ENCODE data around the gene HELT.
"Not testable (repeated sequence)": the region's sequence is repeated elsewhere in the genome, so short reads cannot be mapped to it uniquely, and the experiment has no call there.

The HELT gene

DNA sequence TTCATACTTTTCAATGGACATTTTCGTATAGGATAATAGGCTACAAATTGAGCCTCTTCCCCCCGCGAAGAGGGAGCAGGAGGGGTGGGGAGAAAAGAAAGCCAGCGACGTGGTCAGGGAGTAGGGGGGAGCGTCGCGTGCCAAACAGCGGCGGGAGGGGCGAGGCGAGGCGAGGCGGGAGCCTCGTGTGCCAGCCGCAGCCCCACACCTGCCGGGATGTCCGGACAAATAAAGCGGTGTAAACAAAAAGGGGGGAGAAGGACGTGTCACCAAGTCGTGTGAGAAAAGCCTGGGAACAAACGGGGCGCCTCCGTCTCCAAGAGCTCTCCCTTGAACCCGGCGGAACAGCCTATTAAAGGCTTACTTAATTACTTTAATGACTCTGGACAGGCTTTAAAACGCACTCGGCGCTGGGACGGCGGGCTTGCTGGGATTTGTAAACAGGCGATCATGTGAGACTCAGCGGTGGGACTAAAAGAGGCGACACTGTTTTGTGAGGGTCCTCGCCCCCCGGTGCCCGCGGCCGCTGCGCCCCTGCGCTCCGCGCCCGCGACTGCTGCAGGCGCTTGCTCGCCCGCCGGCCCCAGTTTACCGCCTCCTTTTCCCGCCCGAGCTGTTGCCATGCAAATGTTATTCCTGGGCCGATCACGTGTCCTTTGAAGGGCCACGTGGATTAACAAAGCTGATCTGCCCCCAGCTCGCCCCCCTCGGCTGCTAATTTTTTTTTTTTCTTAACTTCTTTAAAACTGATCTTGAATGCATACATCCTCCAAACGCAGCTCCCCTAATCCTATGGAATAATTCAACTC, at the start of gene HELT:
Gene HELT, plus strand, starts transcription at position 527 of the 809 bp plus-strand sequence. CDS start 439 bp downstream, outside the sequence.
- DNase-seq = no peak

DNA sequence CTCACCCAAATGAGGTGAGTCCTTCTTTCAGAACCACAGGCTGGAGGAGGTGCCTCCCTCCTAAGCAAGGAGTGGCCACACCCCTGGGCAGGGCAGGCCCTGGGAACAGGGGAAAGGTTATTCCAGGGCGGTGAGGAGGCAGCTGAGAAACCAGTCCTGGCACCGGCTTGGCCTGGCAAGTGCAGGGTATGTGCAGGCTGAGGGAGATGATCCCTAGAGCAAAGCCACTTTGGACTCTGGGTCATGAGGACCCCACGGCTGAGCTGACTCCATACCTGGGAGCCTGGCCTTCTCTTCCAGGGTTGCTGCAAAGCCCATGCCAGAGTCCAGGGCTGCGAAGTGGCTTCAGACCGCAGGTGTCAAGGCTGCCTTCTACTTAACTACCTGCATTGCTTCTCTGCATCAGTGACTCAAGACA, 49.5 kb upstream of the HELT start:
- DNase-seq = no peak

GRCh38 chr4:184969610-184970009, 48.7 kb upstream of the HELT start:
- no peak for DNase-seq

GRCh38 chr4:184972991-184973390, 45.3 kb upstream of the HELT start:
- no peak for DNase-seq

DNA sequence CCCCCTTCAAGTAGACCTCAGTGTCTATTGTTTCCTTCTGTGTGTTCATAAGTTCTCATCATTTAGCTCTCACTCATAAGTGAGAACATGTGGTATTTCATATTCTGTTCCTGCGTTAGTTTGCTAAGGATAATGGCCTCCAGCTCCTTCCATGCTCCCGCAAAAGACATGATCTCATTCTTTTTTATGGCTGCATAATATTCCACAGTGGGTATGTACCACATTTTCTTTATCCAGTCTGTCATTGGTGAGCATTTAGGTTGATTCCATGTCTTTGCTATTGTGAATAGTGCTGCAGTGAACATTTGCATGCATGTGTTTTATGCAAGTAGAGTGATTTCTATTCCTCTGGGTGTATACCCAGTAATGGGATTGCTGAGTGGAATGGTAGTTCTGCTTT, 41.9 kb upstream of the HELT start:
- DNase-seq = not testable (repeated sequence)

DNA sequence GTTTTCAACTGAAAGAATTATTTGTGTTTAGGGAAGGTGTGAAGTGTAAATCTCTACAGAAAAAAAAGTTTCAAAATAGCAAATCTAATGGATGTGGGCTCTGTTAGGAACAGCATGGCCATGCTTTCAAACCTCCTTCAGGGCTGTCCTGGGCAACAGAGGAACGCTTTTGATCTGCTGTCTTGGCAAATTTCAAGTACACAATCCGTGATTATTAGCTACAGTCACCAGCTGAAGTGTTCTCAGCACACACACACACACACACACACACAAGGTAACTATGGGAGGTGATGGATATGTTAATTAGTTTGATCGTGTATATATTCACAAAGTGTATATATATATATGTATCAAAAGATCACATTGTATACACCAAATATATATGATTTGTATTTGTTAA, 40.5 kb upstream of the HELT start:
- no peak for DNase-seq

- no peak for DNase-seq
Observed at GRCh38 chr4:184978211-184978610, 40.1 kb upstream of the HELT start.

DNA sequence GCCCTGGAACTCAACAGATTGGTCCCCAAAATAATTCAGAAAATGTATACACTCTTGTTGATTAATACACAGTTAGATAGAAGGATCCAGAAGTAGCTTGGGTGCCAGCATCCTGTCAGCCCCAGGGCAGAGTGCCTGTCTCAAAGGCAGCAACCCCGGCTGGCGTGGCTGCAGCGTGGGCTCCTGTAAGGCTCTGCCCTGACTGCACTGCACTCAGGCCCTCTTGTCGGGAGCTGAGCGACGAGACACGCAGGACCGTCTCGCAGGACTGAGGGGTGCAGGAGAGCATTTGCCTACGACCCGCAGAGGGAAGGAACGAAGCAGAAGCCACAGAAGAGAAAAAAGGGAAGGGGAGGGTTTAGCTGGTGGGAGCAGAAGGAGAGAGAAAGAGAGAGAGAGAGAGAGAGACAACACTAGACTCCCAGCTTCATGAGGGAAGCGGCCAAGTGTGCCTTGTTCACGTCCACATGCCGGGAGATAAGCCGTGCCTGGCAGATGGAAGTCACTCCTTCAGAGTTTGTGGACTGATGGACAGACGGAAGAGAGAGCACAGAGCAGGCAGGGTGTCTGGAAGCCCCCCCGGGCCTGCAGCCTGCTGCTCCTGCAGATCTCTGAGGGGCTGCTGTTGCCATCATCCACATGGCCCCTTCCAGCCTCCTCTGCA, 38.7 kb upstream of the HELT start:
- no peak for DNase-seq

- DNase-seq = no peak
Observed at GRCh38 chr4:184980261-184980660, 38.0 kb upstream of the HELT start.

DNA sequence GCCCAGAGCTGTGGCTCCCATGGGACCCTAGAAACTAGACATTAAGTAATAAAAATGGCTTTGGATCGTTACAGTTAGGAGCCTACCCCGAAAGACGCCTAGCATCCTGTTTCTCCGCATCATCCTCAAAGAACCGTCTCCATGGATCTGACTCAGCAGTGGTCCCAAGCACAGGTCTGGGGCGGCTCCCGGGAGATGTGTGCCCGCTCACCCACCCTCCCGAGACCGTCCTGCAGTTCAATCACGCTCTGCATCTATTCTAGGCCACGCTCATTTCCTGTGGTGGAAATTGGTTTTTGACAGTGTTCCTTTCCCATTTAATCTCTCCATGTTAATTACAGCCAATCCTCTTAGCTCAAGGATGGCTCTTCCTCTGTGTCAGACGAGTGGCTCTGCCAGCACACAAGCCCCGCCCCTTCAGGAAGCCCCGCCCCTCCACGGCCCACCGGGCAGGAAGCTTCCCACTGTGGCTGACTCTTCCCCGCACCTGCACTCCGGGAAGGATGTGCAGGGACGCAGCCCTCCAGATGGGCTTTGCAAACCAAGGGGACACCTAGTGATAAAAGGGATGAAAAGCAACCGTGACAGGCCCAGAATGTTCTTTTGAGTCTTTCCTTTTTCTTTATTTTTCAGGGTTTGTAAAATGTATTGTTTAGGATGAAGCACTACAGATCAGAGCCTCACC, 34.5 kb upstream of the HELT start:
- DNase-seq = peak; percentile 57

- no peak for DNase-seq
Observed at GRCh38 chr4:184987493-184988031, 30.7 kb upstream of the HELT start.

DNA sequence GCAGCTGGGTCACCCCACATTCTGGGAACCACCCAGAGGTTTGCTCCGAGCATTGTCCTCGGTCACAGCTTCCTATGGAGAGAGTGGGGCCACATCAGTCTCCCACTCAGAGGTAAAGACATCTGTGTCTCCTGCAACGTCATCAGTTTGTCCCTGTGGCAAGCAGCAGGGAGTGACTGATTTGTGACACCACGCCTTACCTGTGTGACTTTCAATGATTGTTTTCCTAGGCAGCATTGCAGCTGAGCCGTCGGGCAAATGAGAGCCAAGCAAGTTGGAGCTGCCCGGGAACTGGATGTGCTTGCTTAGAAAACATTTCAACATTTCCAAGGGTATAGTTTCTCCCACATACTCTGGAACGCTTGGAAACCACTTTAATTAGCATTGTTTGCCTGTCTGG, 29.7 kb upstream of the HELT start:
- no peak for DNase-seq

- DNase-seq = not testable (repeated sequence)
Observed at GRCh38 chr4:184989283-184989682, 29.0 kb upstream of the HELT start.

DNA sequence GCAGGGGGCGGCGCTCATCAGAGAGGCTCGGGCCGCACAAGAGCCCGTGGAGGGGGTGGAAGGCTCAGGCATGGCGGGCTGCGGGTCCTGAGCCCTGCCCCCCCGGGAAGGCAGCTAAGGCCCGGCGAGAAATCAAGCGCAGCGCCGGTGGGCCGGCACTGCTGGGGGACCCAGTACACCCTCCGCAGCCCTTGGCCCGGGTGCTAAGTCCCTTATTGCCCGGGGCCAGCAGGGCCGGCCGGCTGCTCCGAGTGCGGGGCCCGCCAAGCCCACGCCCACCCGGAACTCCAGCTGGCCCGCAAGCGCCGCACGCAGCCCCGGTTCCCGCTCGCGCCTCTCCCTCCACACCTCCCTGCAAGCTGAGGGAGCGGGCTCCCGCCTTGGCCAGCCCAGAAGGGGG, 28.2 kb upstream of the HELT start:
- not testable (repeated sequence) for DNase-seq

DNA sequence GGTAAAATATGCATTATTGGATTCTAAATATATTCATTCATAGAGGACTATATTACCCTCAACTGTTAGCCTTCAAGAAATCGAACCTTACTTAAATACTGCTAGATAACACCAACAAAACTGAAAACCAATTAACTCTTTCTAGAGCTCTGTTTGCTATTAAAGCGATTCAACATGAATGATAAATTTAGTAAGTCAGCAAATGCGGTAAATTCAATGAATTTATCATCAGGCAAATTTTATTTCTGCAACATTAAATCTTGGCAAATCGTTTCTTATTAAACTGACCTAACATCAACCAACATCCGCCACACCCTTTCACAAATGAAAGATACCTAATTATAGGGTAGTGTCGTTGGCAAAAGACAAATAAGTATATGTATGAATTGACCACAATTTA, 26.4 kb upstream of the HELT start:
- DNase-seq = no peak

DNA sequence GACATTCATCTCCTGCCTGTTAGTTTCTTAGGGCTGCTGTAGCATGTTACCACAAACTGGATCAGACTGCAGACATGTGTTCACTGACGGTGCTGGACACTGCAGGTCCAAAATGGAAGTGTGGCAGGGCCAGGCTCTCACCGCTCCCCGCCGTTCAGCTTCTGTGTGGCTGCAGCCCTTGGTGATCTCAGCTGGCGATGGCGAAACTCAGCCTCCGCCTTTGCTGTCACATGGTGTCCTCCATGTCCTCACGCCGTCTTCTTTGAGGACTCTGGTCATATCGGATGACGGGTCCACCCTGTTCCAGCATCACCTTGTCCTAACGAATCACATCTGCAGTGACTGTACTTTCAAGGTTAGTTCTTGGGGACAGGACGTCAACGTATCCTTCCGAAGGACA, 25.9 kb upstream of the HELT start:
- no peak for DNase-seq

DNA sequence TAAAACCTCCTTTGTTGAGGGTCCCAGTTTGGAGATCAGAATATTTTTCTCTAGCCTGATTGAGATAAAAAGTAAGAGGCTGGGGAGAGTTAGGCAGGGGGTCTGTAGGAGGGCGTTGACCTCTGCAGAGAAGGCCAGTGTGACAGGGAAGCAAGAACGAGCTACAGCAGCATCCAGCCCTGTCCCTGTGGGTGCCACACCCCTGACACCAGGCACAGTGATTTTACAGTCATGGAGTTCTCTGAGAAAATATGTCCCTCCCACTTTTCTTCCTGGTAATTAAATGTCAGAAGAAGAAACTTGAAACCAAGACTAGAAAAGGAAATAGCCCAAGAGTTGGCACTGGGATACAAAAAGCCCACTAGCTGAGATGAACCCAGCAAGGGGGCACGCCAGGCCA, 25.0 kb upstream of the HELT start:
- no peak for DNase-seq

DNA sequence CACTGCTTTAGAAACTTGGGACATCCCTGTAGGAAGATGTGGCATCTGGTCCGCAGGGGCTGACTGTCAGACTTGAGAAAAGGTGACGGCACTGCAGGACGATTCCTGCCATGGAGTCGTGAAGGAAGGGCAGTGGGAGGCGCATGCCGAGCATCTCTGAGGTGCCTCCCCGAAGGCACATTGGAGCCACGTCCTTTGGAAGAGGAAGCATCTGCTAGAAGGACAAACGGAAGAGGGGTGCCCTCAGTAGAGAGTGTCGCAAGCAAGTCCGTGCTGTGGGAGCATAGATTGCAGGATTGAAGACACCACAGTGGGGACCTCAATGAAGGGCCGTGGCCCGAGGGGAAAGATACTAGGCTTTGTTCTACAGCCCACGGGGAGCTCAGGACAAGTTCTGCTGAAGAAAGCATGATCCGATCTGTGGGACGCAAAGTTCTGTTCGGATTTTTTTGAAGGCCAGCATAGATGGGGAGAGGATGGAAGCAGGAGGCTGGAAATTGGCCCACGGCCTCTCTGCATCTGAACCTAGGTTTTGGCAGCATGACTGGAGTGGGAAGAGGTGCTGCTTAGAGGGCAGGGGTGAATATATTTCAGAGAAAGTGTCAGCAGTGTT, 24.2 kb upstream of the HELT start:
- DNase-seq = no peak

DNA sequence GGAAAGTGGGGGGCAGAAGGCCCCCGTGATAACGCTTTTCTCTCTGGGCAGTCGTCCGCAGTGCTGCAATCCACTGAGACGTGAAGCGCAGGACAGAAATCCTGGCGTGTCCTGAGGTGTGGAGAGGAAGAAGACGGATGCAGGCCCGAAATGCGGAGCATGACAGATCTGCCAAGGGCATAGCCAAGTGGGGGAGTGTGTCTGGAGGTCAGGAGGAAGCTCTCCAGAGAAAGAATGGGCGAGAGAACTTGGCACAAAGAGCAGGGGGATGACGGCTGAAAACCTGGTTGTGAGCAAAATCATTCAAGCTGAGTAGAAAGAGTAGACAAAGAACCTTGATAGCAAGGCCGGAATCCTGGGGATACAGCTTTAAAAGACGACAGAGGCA, 23.7 kb upstream of the HELT start:
- no peak for DNase-seq

- not testable (repeated sequence) for DNase-seq
Observed at GRCh38 chr4:184997656-184998055, 20.6 kb upstream of the HELT start.

GRCh38 chr4:185002784-185003183, 15.5 kb upstream of the HELT start:
- DNase-seq = no peak

GRCh38 chr4:185003596-185004351, 14.5 kb upstream of the HELT start:
- no peak for DNase-seq
